Measurements from ENCODE around the gene TGFBR3.

TGFBR3 gene

GRCh38 chr1:91803123-91803522, 82.8 kb downstream of the TGFBR3 start:
- H3K9me3 ChIP-seq (ENCODE audit: insufficient read depth, low read length, severe bottlenecking), result no peaks in the 10 kb centered on the region
- no peaks in the 10 kb centered on the region for H4K20me1 ChIP-seq (ENCODE audit: insufficient read depth, low read length)
- H3K4me3 ChIP-seq (ENCODE audit: low read depth in 1 of 2, low read length in 2 of 2), result no peak overlapping the region
- H3K9ac ChIP-seq (ENCODE audit: low read depth, low read length), result no peak overlapping the region
- H3K79me2 ChIP-seq (ENCODE audit: insufficient read depth, low read length), result no peaks in the 10 kb centered on the region
- no peaks in the 10 kb centered on the region for H3K36me3 ChIP-seq (ENCODE audit: insufficient read depth, low read length)
- no peak overlapping the region for H2AFZ ChIP-seq (ENCODE audit: low read depth, low read length)
- DNase-seq (no peak), ATAC-seq (ENCODE audit: insufficient read depth, low read depth) (no peak)
- H3K4me1 ChIP-seq (ENCODE audit: insufficient read depth, low read length), result peaks cover 24% of the 10 kb centered on the region
- H3K27ac ChIP-seq (ENCODE audit: low read length), result no peak overlapping the region
- TF ChIP-seq CTCF (IDR thresholded peaks at IDR 0.05; ENCODE audit: borderline replicate concordance, extremely low read depth, low read length, poor library complexity, severe bottlenecking) (no peak), EZH2 (IDR thresholded peaks at IDR 0.05; ENCODE audit: borderline replicate concordance, low read depth, low read length, severe bottlenecking) (no peak)
- peaks cover 5% of the 10 kb centered on the region for H3K27me3 ChIP-seq (ENCODE audit: insufficient read depth, low read length, poor library complexity)
- H3K4me2 ChIP-seq (ENCODE audit: insufficient read depth, low read length), result no peak overlapping the region

GRCh38 chr1:91801496-91802115, 84.3 kb downstream of the TGFBR3 start:
- H3K27ac ChIP-seq (ENCODE audit: low read length), result no peak overlapping the region
- no peaks in the 10 kb centered on the region for H3K36me3 ChIP-seq (ENCODE audit: insufficient read depth, low read length)
- no peak overlapping the region for H3K9ac ChIP-seq (ENCODE audit: low read depth, low read length)
- H3K4me3 ChIP-seq (ENCODE audit: low read depth in 1 of 2, low read length in 2 of 2), result no peak overlapping the region
- H3K9me3 ChIP-seq (ENCODE audit: insufficient read depth, low read length, severe bottlenecking), result no peaks in the 10 kb centered on the region
- H3K4me1 ChIP-seq (ENCODE audit: insufficient read depth, low read length), result peaks cover 24% of the 10 kb centered on the region
- H3K79me2 ChIP-seq (ENCODE audit: insufficient read depth, low read length), result no peaks in the 10 kb centered on the region
- ATAC-seq (ENCODE audit: insufficient read depth, low read depth) (no peak), DNase-seq (no peak)
- no peaks in the 10 kb centered on the region for H4K20me1 ChIP-seq (ENCODE audit: insufficient read depth, low read length)
- no peak overlapping the region for H3K4me2 ChIP-seq (ENCODE audit: insufficient read depth, low read length)
- no peak overlapping the region for H2AFZ ChIP-seq (ENCODE audit: low read depth, low read length)
- H3K27me3 ChIP-seq (ENCODE audit: insufficient read depth, low read length, poor library complexity), result peaks cover 6% of the 10 kb centered on the region
- TF ChIP-seq EZH2 (IDR thresholded peaks at IDR 0.05; ENCODE audit: borderline replicate concordance, low read depth, low read length, severe bottlenecking), result no peak
- no peak for TF ChIP-seq CTCF (IDR thresholded peaks at IDR 0.05; ENCODE audit: borderline replicate concordance, extremely low read depth, low read length, poor library complexity, severe bottlenecking)

- Histone ChIP-seq H3K4me3 (ENCODE audit: low read depth in 1 of 2, low read length in 2 of 2) (no peak overlapping the region), H2AFZ (ENCODE audit: low read depth, low read length) (no peak overlapping the region), H3K79me2 (ENCODE audit: insufficient read depth, low read length) (no peaks in the 10 kb centered on the region), H3K27me3 (ENCODE audit: insufficient read depth, low read length, poor library complexity) (peaks cover 6% of the 10 kb centered on the region), H3K36me3 (ENCODE audit: insufficient read depth, low read length) (no peaks in the 10 kb centered on the region), H3K27ac (ENCODE audit: low read length) (no peak overlapping the region), H3K4me2 (ENCODE audit: insufficient read depth, low read length) (no peak overlapping the region), H3K4me1 (ENCODE audit: insufficient read depth, low read length) (peaks cover 23% of the 10 kb centered on the region), H3K9ac (ENCODE audit: low read depth, low read length) (no peak overlapping the region), H4K20me1 (ENCODE audit: insufficient read depth, low read length) (no peaks in the 10 kb centered on the region), H3K9me3 (ENCODE audit: insufficient read depth, low read length, severe bottlenecking) (no peaks in the 10 kb centered on the region)
- ATAC-seq (ENCODE audit: insufficient read depth, low read depth) (no peak), DNase-seq (no peak)
- TF ChIP-seq CTCF (IDR thresholded peaks at IDR 0.05; ENCODE audit: borderline replicate concordance, extremely low read depth, low read length, poor library complexity, severe bottlenecking), result no peak
Observed at GRCh38 chr1:91799863-91800262, 86.1 kb downstream of the TGFBR3 start.

GRCh38 chr1:91799159-91799558, 86.8 kb downstream of the TGFBR3 start:
- DNase-seq (no peak), ATAC-seq (ENCODE audit: insufficient read depth, low read depth) (no peak)
- H3K27ac ChIP-seq (ENCODE audit: low read length), result no peak overlapping the region
- H4K20me1 ChIP-seq (ENCODE audit: insufficient read depth, low read length), result no peaks in the 10 kb centered on the region
- peaks cover 16% of the 10 kb centered on the region for H3K4me1 ChIP-seq (ENCODE audit: insufficient read depth, low read length)
- H2AFZ ChIP-seq (ENCODE audit: low read depth, low read length), result no peak overlapping the region
- no peaks in the 10 kb centered on the region for H3K9me3 ChIP-seq (ENCODE audit: insufficient read depth, low read length, severe bottlenecking)
- no peaks in the 10 kb centered on the region for H3K79me2 ChIP-seq (ENCODE audit: insufficient read depth, low read length)
- H3K36me3 ChIP-seq (ENCODE audit: insufficient read depth, low read length), result no peaks in the 10 kb centered on the region
- no peak overlapping the region for H3K4me2 ChIP-seq (ENCODE audit: insufficient read depth, low read length)
- no peak overlapping the region for H3K9ac ChIP-seq (ENCODE audit: low read depth, low read length)
- no peak overlapping the region for H3K4me3 ChIP-seq (ENCODE audit: low read depth in 1 of 2, low read length in 2 of 2)
- H3K27me3 ChIP-seq (ENCODE audit: insufficient read depth, low read length, poor library complexity), result peaks cover 6% of the 10 kb centered on the region
- no peak for TF ChIP-seq EZH2 (IDR thresholded peaks at IDR 0.05; ENCODE audit: borderline replicate concordance, low read depth, low read length, severe bottlenecking)
- no peak for TF ChIP-seq CTCF (IDR thresholded peaks at IDR 0.05; ENCODE audit: borderline replicate concordance, extremely low read depth, low read length, poor library complexity, severe bottlenecking)

All from DND-41 (cell line).